Endothelial cell of coronary artery (primary cell): ENCODE data around the gene ERO1B. TPM values are rescaled to one million over a fixed set of nuclear protein-coding genes. Genes with fewer than 3 reads are reported as not detected.

Experiments
- total RNA-seq: library from RNA; depleted of rRNA; stranded (reverse); fragments of >200 nt; gene quantifications from 2 replicates; pipeline ENCODE4 v1.2.3, GENCODE V29; 2014

The ERO1B gene
- 0.90 and 2.4 TPM in 2 replicates for total RNA-seq

GRCh38 chr1:236281654-236282424 is at the start of gene ERO1B:
Gene ERO1B, minus strand, starts transcription at chr1:236281958. Its CDS starts 175 bp downstream, at chr1:236281783.

Other genes with a start within 250 kb of the ERO1B start
- 60.6 and 101 TPM in 2 replicates for gene NID1, start 216.9 kb downstream of the ERO1B start, total RNA-seq
- 5.2 and 7.3 TPM in 2 replicates for gene GPR137B, start 139.4 kb downstream of the ERO1B start, total RNA-seq
- 0.19 TPM in 1 of 2 replicates, not detected in the other for gene EDARADD, start 112.3 kb upstream of the ERO1B start, total RNA-seq
- gene LGALS8, start 242.0 kb upstream of the ERO1B start, total RNA-seq = 48.0 and 58.5 TPM in 2 replicates